PC-9 (cell line): ENCODE data around the gene DGKG.

Experiments
- CTCF ChIP-seq: fragments of 200-600 bp; sonication (generic); conservative IDR thresholded peaks from 2 replicates; pipeline ENCODE4 v1.6.1; 2017; ENCODE audit warnings: mixed run types, antibody characterized with exemption, mild to moderate bottlenecking, moderate library complexity
- EZH2 ChIP-seq: fragments of 200-600 bp; sonication (generic); IDR thresholded peaks from 2 replicates; pipeline ENCODE4 v1.8.0; 2017; ENCODE audit warnings: antibody characterized with exemption, low read depth

DNA sequence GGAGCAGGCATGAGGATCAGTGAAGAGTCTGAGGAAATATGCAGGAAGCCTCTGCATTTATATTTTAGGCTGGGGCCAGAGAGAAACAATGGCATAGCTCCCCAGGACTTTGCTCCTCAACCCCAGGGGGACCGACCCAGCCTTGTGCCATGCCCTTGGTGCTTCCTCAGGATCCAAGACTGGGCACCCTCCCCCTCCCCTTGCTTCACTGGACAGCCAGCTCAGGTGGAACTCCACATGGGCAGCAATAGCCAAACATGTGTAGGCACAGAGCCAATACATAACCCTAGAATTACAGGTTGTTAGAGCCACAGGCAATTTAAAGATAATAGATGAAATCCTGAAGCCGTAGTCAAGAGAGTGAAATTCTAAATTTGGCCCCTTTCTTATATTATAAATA is 180.1 kb downstream of the DGKG start:
- TF ChIP-seq CTCF (no peak), EZH2 (no peak)
